ENCODE measurements around the gene GFAP.

GFAP gene

DNA sequence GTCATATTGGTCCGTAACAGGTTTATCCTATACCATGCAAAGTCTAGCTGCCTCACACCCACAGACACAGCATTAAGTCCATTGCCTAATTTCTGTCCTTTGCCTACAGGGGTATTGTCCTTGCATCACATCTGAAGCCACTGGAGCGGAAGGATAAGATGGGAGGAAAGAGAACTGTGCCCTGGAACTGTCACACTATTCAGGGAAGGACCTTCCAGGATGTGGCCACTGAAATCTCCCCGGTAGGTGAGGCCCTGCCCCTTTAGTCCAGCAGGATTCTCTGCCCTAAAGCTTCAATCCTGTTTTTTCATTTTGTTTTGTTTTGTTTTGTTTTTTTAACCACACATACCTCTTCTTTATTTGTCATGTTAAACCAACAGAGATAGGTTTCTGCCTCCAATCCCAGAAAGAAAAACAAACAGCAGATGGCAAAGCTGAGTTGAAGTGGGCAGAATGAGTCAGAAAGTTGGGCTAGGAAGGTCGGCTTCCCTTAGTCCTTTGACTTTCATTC is 13.8 kb downstream of the GFAP start:
- in situ Hi-C loops (cut with MboI; ENCODE audit: low pct_unique_long_range_greater_than_20kb, low sequenced_read_pairs, unreplicated experiment) = no loop called here
- no peak for DNase-seq (ENCODE audit: low spot score)
- TF ChIP-seq, protein P1, sequence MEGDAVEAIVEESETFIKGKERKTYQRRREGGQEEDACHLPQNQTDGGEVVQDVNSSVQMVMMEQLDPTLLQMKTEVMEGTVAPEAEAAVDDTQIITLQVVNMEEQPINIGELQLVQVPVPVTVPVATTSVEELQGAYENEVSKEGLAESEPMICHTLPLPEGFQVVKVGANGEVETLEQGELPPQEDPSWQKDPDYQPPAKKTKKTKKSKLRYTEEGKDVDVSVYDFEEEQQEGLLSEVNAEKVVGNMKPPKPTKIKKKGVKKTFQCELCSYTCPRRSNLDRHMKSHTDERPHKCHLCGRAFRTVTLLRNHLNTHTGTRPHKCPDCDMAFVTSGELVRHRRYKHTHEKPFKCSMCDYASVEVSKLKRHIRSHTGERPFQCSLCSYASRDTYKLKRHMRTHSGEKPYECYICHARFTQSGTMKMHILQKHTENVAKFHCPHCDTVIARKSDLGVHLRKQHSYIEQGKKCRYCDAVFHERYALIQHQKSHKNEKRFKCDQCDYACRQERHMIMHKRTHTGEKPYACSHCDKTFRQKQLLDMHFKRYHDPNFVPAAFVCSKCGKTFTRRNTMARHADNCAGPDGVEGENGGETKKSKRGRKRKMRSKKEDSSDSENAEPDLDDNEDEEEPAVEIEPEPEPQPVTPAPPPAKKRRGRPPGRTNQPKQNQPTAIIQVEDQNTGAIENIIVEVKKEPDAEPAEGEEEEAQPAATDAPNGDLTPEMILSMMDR (IDR thresholded peaks at IDR 0.05; ENCODE audit: extremely low read depth, insufficient read depth, missing control alignments) = no peak

DNA sequence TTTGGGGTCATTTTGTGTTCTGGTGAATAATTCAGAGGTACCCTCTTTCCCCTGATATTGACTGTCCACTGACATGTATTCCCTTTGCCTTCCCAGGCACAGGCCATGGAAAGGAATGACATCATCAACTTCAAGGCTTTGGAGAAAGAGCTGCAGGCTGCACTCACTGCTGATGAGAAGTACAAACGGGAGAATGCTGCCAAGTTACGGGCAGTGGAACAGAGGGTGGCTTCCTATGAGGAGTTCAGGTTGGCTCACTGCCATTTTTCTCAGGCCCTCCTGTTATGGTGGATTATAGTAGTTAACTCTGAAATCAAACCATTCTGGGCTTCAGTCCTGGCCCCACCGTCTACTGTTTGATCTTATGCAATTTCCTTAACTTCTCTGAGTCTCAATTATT is 14.4 kb downstream of the GFAP start:
- no peak for DNase-seq (ENCODE audit: low spot score)
- TF ChIP-seq, protein P1 (IDR thresholded peaks at IDR 0.05; ENCODE audit: extremely low read depth, insufficient read depth, missing control alignments) = no peak
- in situ Hi-C loops (cut with MboI; ENCODE audit: low pct_unique_long_range_greater_than_20kb, low sequenced_read_pairs, unreplicated experiment) = no loop called here

DNA sequence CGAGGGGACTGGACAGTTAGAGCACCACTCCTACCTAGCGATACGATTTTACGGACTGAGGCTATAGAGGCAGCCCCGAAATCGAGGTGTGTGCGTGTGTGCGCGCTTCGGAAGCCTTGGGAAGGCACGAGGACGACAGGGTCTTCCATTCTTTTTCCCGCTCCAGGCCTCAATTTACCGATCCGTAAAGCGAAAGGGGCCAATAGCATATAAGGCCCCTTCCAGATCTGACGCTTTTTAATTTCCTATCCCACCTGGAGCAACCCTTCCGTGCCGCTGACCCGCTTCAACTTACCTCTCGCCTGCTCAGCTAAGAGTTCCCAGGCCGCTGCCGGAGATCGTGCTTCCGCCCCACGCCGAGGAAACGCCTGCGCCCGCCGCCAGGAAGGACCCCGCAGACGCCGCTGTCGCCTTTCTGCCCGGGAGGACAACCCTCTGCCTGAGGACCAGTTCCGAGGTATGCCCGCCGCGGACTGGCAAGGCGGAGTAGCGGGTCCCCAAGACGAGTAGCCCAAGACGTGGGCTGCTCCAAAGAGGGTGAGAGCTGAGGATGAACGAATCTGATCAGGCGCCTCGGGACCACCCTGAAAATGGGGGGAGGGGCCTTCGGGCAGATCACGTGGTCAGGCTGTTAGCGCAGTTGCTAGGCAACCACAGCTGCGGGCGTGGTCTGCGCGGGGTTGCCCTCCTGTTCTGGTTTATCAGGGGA is 16.1 kb downstream of the GFAP start, which contains the start of gene EFTUD2:
TSS of gene EFTUD2 (minus strand) at position 372 of the 709 bp plus-strand sequence. CDS start 4,924 bp downstream, outside the sequence.
- in situ Hi-C loops (cut with MboI; ENCODE audit: low pct_unique_long_range_greater_than_20kb, low sequenced_read_pairs, unreplicated experiment) = no loop called here
- peak; percentile 93 for DNase-seq (ENCODE audit: low spot score)
- TF ChIP-seq, protein P1 (IDR thresholded peaks at IDR 0.05; ENCODE audit: extremely low read depth, insufficient read depth, missing control alignments) = no peak

DNA sequence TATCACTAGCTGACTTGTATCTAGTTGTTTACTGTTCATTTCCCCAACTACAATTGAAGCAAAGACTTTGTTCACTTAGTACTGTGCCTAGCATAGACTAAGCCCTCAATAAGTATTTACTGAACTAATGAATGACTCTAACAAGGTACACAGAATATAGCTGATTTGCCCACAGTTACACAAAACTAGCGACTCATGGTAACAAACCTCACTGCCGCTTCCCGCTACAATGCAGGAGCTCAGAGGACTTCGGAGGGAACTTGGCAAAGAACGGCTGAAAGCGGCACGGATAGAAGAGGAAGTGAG is 16.6 kb downstream of the GFAP start:
- DNase-seq (ENCODE audit: low spot score) = no peak
- in situ Hi-C loops (cut with MboI; ENCODE audit: low pct_unique_long_range_greater_than_20kb, low sequenced_read_pairs, unreplicated experiment) = no loop called here
- TF ChIP-seq, protein P1 (IDR thresholded peaks at IDR 0.05; ENCODE audit: extremely low read depth, insufficient read depth, missing control alignments) = no peak

DNA sequence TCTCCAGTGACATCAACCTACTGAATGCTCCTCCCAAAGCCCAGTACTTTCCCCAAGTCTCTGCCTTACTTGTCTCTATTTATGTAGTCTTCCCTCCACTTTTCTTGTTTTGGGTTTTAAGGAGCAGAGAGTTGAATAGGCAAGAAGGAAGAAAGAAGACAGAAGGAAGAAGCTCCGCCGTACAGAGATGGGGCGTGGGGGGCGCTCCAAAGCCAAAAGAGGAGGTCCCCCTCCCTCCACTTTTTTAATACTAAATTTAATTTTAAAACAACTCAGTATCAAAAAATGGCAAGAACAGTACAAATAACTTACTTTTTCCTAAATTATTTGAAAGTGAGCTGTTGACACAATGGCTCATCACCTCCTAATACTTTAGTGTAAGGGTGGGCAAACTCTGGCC is 20.7 kb downstream of the GFAP start:
- in situ Hi-C loops (cut with MboI; ENCODE audit: low pct_unique_long_range_greater_than_20kb, low sequenced_read_pairs, unreplicated experiment) = no loop called here
- TF ChIP-seq, protein P1 (IDR thresholded peaks at IDR 0.05; ENCODE audit: extremely low read depth, insufficient read depth, missing control alignments) = no peak
- DNase-seq (ENCODE audit: low spot score) = no peak

DNA sequence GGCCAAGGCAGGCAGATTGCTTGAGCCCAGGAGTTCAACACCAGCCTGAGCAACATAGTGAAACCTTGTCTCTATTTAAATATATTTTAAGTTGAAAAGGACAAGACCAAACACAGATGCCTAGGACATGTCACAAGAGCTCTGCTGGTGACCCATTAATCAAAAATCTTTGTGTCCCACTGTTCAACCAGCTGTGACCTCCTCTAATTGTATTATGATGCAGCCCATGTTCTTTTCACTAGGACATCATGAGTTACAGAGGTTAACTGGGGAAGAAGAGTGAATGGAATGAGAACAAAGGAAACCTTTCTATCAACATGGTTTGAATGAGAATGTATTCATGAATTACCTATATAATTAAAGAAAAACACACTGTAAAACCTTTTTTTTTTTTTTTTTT is 23.1 kb downstream of the GFAP start:
- no peak for DNase-seq (ENCODE audit: low spot score)
- in situ Hi-C loops (cut with MboI; ENCODE audit: low pct_unique_long_range_greater_than_20kb, low sequenced_read_pairs, unreplicated experiment) = no loop called here

More for the DNA sequence above, 23.1 kb downstream of the GFAP start:
- TF ChIP-seq, protein P1 (IDR thresholded peaks at IDR 0.05; ENCODE audit: extremely low read depth, insufficient read depth, missing control alignments) = no peak
